Smooth muscle cell (in vitro differentiated cells): ENCODE measurements around the gene NUDT6. TPM values are rescaled to one million over a fixed set of nuclear protein-coding genes. Genes with fewer than 3 reads are reported as not detected.

Experiments
- DNase-seq: peaks from one replicate; lab custom pipeline; 2025; ENCODE audit not compliant: unreplicated experiment; lab: John Stamatoyannopoulos, UW
- H2AFZ ChIP-seq: fragments of 200-600 bp; sonication (generic); 2 replicates; pipeline ENCODE4 v1.6.0; 2016; ENCODE audit warnings: antibody characterized with exemption, low read depth, mild to moderate bottlenecking
- H3F3A ChIP-seq: fragments of 200-600 bp; sonication (generic); 2 replicates; pipeline ENCODE4 v1.6.0; 2017; ENCODE audit warnings: antibody characterized with exemption, low read depth
- H3K27ac ChIP-seq: fragments of 200-600 bp; sonication (generic); 2 replicates; pipeline ENCODE4 v1.5.1; 2016; ENCODE audit warnings: low read depth, mild to moderate bottlenecking
- H3K27me3 ChIP-seq: fragments of 200-600 bp; sonication (generic); 2 replicates; pipeline ENCODE4 v1.6.1; 2016; ENCODE audit warnings: low read depth, mild to moderate bottlenecking
- H3K36me3 ChIP-seq: fragments of 200-600 bp; sonication (generic); 2 replicates; pipeline ENCODE4 v1.5.1; 2016; ENCODE audit warnings: low read depth
- H3K4me1 ChIP-seq: fragments of 200-600 bp; sonication (generic); 2 replicates; pipeline ENCODE4 v1.5.1; 2016; ENCODE audit warnings: low read depth
- H3K4me2 ChIP-seq: fragments of 200-600 bp; sonication (generic); 2 replicates; pipeline ENCODE4 v1.6.0; 2016; ENCODE audit warnings: mild to moderate bottlenecking
- H3K4me3 ChIP-seq: fragments of 200-600 bp; sonication (generic); 2 replicates; pipeline ENCODE4 v1.5.1; 2016; ENCODE audit warnings: mild to moderate bottlenecking
- H3K79me2 ChIP-seq: fragments of 200-600 bp; sonication (generic); 2 replicates; pipeline ENCODE4 v1.6.0; 2016; ENCODE audit warnings: low read depth, mild to moderate bottlenecking
- H3K9ac ChIP-seq: fragments of 200-600 bp; sonication (generic); 2 replicates; pipeline ENCODE4 v1.6.0; 2016; ENCODE audit warnings: low read depth
- H3K9me3 ChIP-seq: fragments of 200-600 bp; sonication (generic); replicated peaks from 2 replicates; pipeline ENCODE4 v1.5.1; 2016; ENCODE audit warnings: low read depth
- H4K20me1 ChIP-seq: fragments of 200-600 bp; sonication (generic); 2 replicates; pipeline ENCODE4 v1.6.0; 2016; ENCODE audit warnings: low read depth
- WGBS: methylation state at CpG from one replicate; pipeline ENCODE4 v1.1.7; 2016; ENCODE audit warnings: low lambda C conversion rate; 5-methylcytosine and 5-hydroxymethylcytosine counted together
- polyA plus RNA-seq: library from polyadenylated mRNA; unstranded; fragments of >200 nt; fragmentation: Nextera tagmentation; extraction: Ambion mirVana; gene quantifications from 2 replicates; pipeline ENCODE4 v1.2.1, GENCODE V29; 2016
- total RNA-seq: library from RNA; depleted of rRNA; stranded (reverse); fragments of >200 nt; gene quantifications from 2 replicates; pipeline ENCODE4 v1.2.3, GENCODE V29; 2014
- TF ChIP-seq, protein P1 (sequence below): fragments of 200-600 bp; sonication (generic); IDR thresholded peaks from 2 replicates; pipeline ENCODE4 v1.5.1; 2017; ENCODE audit warnings: borderline replicate concordance, mild to moderate bottlenecking, antibody characterized with exemption; ENCODE audit not compliant: insufficient read depth, poor library complexity, severe bottlenecking

NUDT6 gene
- total and polyA plus RNA-seq, 2 experiments from 2014 or later: 4.1 to 7.0 TPM

DNA sequence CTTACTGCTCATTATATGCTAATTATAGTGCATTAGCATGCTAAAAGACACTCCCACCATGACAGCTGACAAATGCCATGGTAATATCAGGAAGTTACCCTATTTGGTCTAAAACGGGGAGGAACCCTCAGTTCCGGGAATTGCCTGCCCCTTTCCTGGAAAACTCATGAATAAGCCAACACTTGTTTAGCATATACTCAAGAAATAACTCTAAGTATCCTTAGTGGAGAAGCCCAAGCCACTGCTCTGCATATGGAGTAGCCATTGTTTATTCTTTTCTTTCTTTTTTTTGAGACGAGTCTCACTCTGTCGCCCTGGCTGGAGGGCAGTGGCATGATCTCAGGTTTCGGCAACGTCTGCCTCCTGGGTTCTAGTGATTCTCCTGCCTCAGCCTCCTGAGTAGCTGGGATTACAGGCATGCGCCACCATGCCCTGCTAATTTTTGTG lies 15.5 kb downstream of the NUDT6 start:
- 94% methylated on average over 7 of the region's 7 CpGs for WGBS
- Histone ChIP-seq H3K27ac (no peak overlapping the region), H3K4me1 (peaks cover 20% of the 10 kb centered on the region), H3K9me3 (no peaks in the 10 kb centered on the region), H3K9ac (no peak overlapping the region), H3K79me2 (no peaks in the 10 kb centered on the region), H3K27me3 (no peaks in the 10 kb centered on the region), H3K4me2 (no peak overlapping the region), H3K4me3 (no peak overlapping the region), H3F3A (peaks cover 12% of the 10 kb centered on the region), H4K20me1 (no peaks in the 10 kb centered on the region), H3K36me3 (no peaks in the 10 kb centered on the region), H2AFZ (no peak overlapping the region)
- TF ChIP-seq, protein P1, sequence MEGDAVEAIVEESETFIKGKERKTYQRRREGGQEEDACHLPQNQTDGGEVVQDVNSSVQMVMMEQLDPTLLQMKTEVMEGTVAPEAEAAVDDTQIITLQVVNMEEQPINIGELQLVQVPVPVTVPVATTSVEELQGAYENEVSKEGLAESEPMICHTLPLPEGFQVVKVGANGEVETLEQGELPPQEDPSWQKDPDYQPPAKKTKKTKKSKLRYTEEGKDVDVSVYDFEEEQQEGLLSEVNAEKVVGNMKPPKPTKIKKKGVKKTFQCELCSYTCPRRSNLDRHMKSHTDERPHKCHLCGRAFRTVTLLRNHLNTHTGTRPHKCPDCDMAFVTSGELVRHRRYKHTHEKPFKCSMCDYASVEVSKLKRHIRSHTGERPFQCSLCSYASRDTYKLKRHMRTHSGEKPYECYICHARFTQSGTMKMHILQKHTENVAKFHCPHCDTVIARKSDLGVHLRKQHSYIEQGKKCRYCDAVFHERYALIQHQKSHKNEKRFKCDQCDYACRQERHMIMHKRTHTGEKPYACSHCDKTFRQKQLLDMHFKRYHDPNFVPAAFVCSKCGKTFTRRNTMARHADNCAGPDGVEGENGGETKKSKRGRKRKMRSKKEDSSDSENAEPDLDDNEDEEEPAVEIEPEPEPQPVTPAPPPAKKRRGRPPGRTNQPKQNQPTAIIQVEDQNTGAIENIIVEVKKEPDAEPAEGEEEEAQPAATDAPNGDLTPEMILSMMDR: no peak
- DNase-seq: no peak

DNA sequence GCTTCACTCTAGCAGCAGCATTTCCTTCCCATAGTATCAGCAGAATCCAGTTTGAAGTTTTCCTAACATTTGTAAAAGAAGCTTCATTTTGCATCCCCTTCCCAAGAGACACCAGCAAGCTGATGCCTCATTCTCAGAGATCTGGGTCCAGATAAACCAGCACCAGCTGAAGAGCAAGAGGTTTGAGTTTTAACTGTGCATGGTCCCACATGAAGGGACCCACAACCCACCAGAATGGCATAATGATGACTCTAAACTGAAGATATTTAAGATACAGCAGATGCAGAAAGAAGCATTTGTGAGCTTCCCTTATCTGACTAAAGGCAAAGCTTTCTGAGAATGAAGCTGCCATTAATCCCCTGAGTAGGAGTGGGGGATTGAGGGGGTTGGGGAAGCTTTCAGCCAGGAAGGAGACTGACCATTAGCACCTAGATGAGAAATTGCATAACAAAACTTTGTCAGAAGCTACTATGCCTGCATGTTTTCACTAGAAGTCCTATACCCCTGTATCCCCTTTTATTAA lies 18.6 kb downstream of the NUDT6 start:
- no peaks in the 10 kb centered on the region for H3K9me3 ChIP-seq
- H3K9ac ChIP-seq: no peak overlapping the region
- H3K27ac ChIP-seq: peak overlapping the region; percentile 61
- H4K20me1 ChIP-seq: no peaks in the 10 kb centered on the region
- DNase-seq: no peak
- TF ChIP-seq, protein P1: no peak
- H3K4me3 ChIP-seq: no peak overlapping the region
- no peaks in the 10 kb centered on the region for H3K36me3 ChIP-seq
- peak overlapping the region; percentile 35 for H2AFZ ChIP-seq
- no peaks in the 10 kb centered on the region for H3K79me2 ChIP-seq
- no peaks in the 10 kb centered on the region for H3K27me3 ChIP-seq
- peaks cover 27% of the 10 kb centered on the region for H3K4me1 ChIP-seq
- peaks cover 21% of the 10 kb centered on the region for H3F3A ChIP-seq
- peak overlapping the region; percentile 53 for H3K4me2 ChIP-seq

DNA sequence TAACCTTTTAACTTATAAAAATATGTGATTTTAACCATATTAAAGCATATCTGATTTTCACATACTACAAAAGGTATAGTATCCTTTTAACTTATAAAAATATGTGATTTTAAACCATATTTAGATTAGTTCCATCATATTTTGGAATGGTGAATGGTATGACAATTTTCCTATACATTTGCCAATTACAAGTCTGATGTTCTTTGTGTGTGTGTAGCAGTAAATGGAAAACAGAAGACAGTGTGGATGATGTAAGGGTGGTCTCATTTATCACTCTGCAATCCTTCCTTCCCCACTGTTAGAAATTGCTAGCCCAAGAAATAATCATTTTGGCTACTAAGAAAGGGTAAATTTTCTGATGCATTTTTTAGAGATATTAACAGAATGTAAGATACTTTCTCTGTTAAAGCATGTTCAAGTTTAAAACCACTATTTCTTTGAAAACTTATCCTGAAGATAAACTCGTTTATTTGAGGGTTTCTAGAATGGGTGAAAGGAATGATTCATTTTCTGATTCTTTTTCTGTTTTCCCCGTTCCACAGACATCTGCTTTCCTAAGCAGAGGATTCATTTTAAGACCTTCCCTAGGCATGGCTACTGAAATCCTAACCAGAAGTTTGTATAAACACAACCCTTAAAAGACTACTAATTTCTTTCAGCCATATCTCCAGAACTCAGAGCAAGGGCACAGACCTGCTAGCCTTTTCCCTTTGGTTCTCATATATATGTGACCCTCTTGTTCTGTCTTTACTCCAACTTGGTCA lies 21.0 kb downstream of the NUDT6 start:
- no peaks in the 10 kb centered on the region for H3K27me3 ChIP-seq
- DNase-seq: no peak
- TF ChIP-seq, protein P1: no peak
- H3K9ac ChIP-seq: no peak overlapping the region
- no peaks in the 10 kb centered on the region for H3K36me3 ChIP-seq
- peak overlapping the region; percentile 26 for H2AFZ ChIP-seq
- H3F3A ChIP-seq: peaks cover 23% of the 10 kb centered on the region
- WGBS: 30% methylated on average over 2 of the region's 2 CpGs
- H3K9me3 ChIP-seq: no peaks in the 10 kb centered on the region
- H4K20me1 ChIP-seq: no peaks in the 10 kb centered on the region
- H3K4me2 ChIP-seq: peak overlapping the region; percentile 74
- H3K27ac ChIP-seq: peak overlapping the region; percentile 82
- H3K79me2 ChIP-seq: no peaks in the 10 kb centered on the region
- peaks cover 37% of the 10 kb centered on the region for H3K4me1 ChIP-seq
- H3K4me3 ChIP-seq: no peak overlapping the region
